ENCODE measurements around the gene HSFX2. TPM values are rescaled to one million over a fixed set of nuclear protein-coding genes. Genes with fewer than 3 reads are reported as not detected.

The HSFX2 gene
- 1.9 TPM for total RNA-seq

GRCh38 chrX:149595214-149595613 is at the start of gene HSFX2:
HSFX2 (minus strand) TSS chrX:149595314; CDS start chrX:149594700, 614 bp downstream.

GRCh38 chrX:149631234-149632165 is 36.4 kb upstream of the HSFX2 start, which contains the start of gene TMEM185A:
TMEM185A (minus strand) TSS chrX:149631792; CDS start chrX:149631580, 212 bp downstream.

GRCh38 chrX:149587359-149587758 is 7.8 kb downstream of the HSFX2 start, which contains the start of gene MAGEA9B:
MAGEA9B (minus strand) TSS chrX:149587459; CDS start chrX:149583179, 4,280 bp downstream.

GRCh38 chrX:149549701-149550100 is 45.4 kb downstream of the HSFX2 start, which contains the start of gene HSFX3:
HSFX3 (minus strand) TSS chrX:149549924; CDS start chrX:149549852, 72 bp downstream.

Other genes with a start within 250 kb of the HSFX2 start
- gene IDS, start 90.0 kb downstream of the HSFX2 start, total RNA-seq: 153 TPM
- gene EOLA1, start 54.3 kb downstream of the HSFX2 start, total RNA-seq: 20.7 TPM
- gene HSFX3, start 45.4 kb downstream of the HSFX2 start, total RNA-seq: not detected
- not detected for gene MAGEA9B, start 7.9 kb downstream of the HSFX2 start, total RNA-seq
- 59.8 TPM for gene TMEM185A, start 36.5 kb upstream of the HSFX2 start, total RNA-seq
- gene MAGEA11, start 116.7 kb upstream of the HSFX2 start, total RNA-seq: not detected
- 4.4 TPM for gene HSFX1, start 178.8 kb upstream of the HSFX2 start, total RNA-seq
- gene MAGEA9, start 186.6 kb upstream of the HSFX2 start, total RNA-seq: not detected

All from parietal lobe (tissue), 1 donor.